Stimulated activated CD4-positive, alpha-beta T cell treated with anti-CD3 and anti-CD28 coated beads, Interleukin-2, amount 100 ng/mL, for 24 hours (primary cell): ENCODE measurements around the gene STK32C.
"Not testable (repeated sequence)": the region's sequence is repeated elsewhere in the genome, so short reads cannot be mapped to it uniquely, and the experiment has no call there.

Experiments
- DNase-seq, 2 donors: peaks; one replicate each; pipeline ENCODE4 v3.0.0-alpha.2; 2020

STK32C gene

GRCh38 chr10:132300582-132300981 lies 7.2 kb downstream of the STK32C start:
- no peak for DNase-seq

GRCh38 chr10:132299371-132300336 lies 8.1 kb downstream of the STK32C start:
- DNase-seq = no peak

GRCh38 chr10:132298038-132298881 lies 9.5 kb downstream of the STK32C start:
- DNase-seq = no peak

GRCh38 chr10:132297526-132297925 lies 10.2 kb downstream of the STK32C start:
- DNase-seq = no peak

- no peak for DNase-seq
Measured at GRCh38 chr10:132296666-132297443, 10.9 kb downstream of the STK32C start.

- not testable (repeated sequence) for DNase-seq
Measured at GRCh38 chr10:132295481-132295880, 12.3 kb downstream of the STK32C start.

- DNase-seq = no peak
Measured at GRCh38 chr10:132294561-132295318, 13.0 kb downstream of the STK32C start.

- no peak for DNase-seq
Measured at GRCh38 chr10:132293813-132294520, 13.8 kb downstream of the STK32C start.

GRCh38 chr10:132293201-132293812 lies 14.4 kb downstream of the STK32C start:
- no peak for DNase-seq

- DNase-seq = no peak
Measured at GRCh38 chr10:132292287-132293200, 15.2 kb downstream of the STK32C start.

GRCh38 chr10:132291826-132292225 lies 15.9 kb downstream of the STK32C start:
- no peak for DNase-seq

GRCh38 chr10:132290631-132291030 lies 17.1 kb downstream of the STK32C start:
- no peak for DNase-seq

- DNase-seq = no peak
Measured at GRCh38 chr10:132289439-132289838, 18.3 kb downstream of the STK32C start.

GRCh38 chr10:132283604-132284382 lies 24.0 kb downstream of the STK32C start:
- no peak for DNase-seq

- no peak for DNase-seq
Measured at GRCh38 chr10:132282667-132283603, 24.8 kb downstream of the STK32C start.

- no peak for DNase-seq
Measured at GRCh38 chr10:132281915-132282666, 25.7 kb downstream of the STK32C start.

GRCh38 chr10:132280646-132281074 lies 27.1 kb downstream of the STK32C start:
- DNase-seq = no peak
